Tibial nerve (tissue), 4 donors: ENCODE results near the gene OPCML.

ENCODE experiments used
- EP300 ChIP-seq, 2 donors: sonication (generic); formaldehyde crosslinking; IDR thresholded peaks; one replicate each; pipeline ENCODE4 v1.6.1; 2017; ENCODE audit warnings: antibody characterized with exemption in 2 of 2, mild to moderate bottlenecking in 1 of 2
- POLR2A ChIP-seq, 2 donors: fragments of 450-650 bp; IDR thresholded peaks; one replicate each; pipeline ENCODE4 v1.6.1; 2017; ENCODE audit warnings: antibody characterized with exemption in 2 of 2, mild to moderate bottlenecking in 2 of 2, moderate library complexity in 2 of 2
- TF ChIP-seq, protein P1 (sequence below), 5 experiments: fragments of 200-600 bp in 3 of 5; fragments of 450-650 bp in 2 of 5; sonication (generic) in 3 of 5; IDR thresholded peaks; one replicate each; pipeline ENCODE4 v1.5.1; 2016 to 2019; ENCODE audit warnings: antibody characterized with exemption in 5 of 5, mild to moderate bottlenecking in 3 of 5, moderate library complexity in 2 of 5

DNA sequence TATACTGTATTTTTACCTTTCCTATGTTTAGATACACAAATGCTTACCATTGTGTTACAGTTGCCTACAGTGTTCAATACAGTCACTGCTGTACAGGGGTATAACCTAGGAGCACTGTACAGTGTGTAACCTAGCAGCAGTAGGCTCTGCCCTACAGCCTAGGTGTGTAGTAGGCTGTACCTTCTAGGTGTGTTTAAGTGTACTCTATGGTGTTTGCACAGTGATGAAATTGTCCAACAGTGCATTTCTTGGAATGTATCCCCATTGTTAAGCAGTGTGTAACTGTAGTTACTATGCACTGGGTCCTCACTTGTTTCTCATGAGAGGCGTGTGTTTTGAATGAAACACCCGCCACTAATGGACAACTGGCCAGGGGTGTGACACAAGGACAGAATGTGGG is 269.0 kb downstream of the OPCML start:
- TF ChIP-seq, protein P1, sequence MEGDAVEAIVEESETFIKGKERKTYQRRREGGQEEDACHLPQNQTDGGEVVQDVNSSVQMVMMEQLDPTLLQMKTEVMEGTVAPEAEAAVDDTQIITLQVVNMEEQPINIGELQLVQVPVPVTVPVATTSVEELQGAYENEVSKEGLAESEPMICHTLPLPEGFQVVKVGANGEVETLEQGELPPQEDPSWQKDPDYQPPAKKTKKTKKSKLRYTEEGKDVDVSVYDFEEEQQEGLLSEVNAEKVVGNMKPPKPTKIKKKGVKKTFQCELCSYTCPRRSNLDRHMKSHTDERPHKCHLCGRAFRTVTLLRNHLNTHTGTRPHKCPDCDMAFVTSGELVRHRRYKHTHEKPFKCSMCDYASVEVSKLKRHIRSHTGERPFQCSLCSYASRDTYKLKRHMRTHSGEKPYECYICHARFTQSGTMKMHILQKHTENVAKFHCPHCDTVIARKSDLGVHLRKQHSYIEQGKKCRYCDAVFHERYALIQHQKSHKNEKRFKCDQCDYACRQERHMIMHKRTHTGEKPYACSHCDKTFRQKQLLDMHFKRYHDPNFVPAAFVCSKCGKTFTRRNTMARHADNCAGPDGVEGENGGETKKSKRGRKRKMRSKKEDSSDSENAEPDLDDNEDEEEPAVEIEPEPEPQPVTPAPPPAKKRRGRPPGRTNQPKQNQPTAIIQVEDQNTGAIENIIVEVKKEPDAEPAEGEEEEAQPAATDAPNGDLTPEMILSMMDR (IDR thresholded peaks at IDR 0.05): no peak
- no peak for TF ChIP-seq POLR2A (IDR thresholded peaks at IDR 0.05)
- no peak for TF ChIP-seq EP300 (IDR thresholded peaks at IDR 0.05)
